ENCODE data around the gene PRKCA. TPM values are rescaled to one million over a fixed set of nuclear protein-coding genes. Genes with fewer than 3 reads are reported as not detected.

PRKCA gene
- total and polyA plus RNA-seq, 9 of the 15 experiments (the other 6 are each of a cell fraction or from before 2014, with no cell fraction given), result 3.2 to 33.0 (median 17.8) TPM

DNA sequence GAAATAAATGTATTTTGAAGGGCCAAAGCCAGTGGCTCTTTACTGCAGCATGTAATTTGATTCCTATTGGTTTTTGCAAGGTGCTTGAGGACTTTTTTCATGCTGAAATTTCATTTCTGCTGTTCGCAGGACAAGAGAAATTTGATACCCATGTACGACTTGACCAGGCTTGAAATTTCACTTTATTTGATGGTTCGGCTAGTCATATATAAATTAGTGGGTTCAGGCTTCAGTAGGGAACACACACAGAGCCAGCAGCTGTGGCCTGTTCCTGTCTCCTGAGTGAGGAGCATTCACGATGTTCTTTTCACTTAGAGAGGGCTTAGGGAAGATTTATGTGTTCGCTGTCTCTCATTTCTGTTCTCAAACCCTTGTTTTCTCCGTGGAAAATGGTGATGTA, 274.1 kb downstream of the PRKCA start:
- no peak for DNase-seq (ENCODE audit: extremely low read depth in 1 of 4, low spot score in 3 of 4)
- H3K9me1 ChIP-seq (ENCODE audit: control insufficient read depth, insufficient read depth, low read length), result no peaks in the 10 kb centered on the region
- no peak for ATAC-seq
- no peak overlapping the region for H3K27ac ChIP-seq (ENCODE audit: extremely low read depth, low read depth, low read length)
- H3K4me1 ChIP-seq (replicated peaks in 1 of 2; ENCODE audit: control insufficient read depth in 2 of 2, insufficient read depth in 2 of 2, low read length in 2 of 2), result peaks cover 3% of the 10 kb centered on the region in 2 experiments; a peak in 2 of 5 replicates
- no peaks in the 10 kb centered on the region for H3K79me2 ChIP-seq (ENCODE audit: control insufficient read depth, insufficient read depth, low read length)
- H2AFZ ChIP-seq (ENCODE audit: low read depth, low read length), result no peak overlapping the region
- H3K36me3 ChIP-seq (ENCODE audit: control insufficient read depth, insufficient read depth, low read length), result no peaks in the 10 kb centered on the region
- H3K4me2 ChIP-seq (ENCODE audit: insufficient read depth, low read length), result no peak overlapping the region
- ChIA-PET POLR2A (interaction anchor here (0.7 kb wide), 1 partner anchor 312 kb away, joined by 3 read pairs; no protein-coding TSS in a partner anchor), CTCF (ENCODE audit: low intra/inter-chr PET ratio) (no interaction called here)
- no TSS peak for BruUV-seq (replicated peaks)
- intact Hi-C loops (cut with micrococcal nuclease) (no loop called here), in situ Hi-C loops (cut with MboI) (no loop called here)
- FAIRE-seq, result no peak
- TF ChIP-seq NFRKB (IDR thresholded peaks at IDR 0.05; ENCODE audit: low read depth) (no peak), ZNF134 (CRISPR knock-in tag; conservative IDR thresholded peaks at IDR 0.05) (no peak), SMARCE1 (IDR thresholded peaks at IDR 0.05) (no peak), PHTF2 (CRISPR knock-in tag; IDR thresholded peaks at IDR 0.05) (no peak), CHD2 (IDR thresholded peaks at IDR 0.05; ENCODE audit: low read depth, low read length) (no peak), ZNF445 (CRISPR knock-in tag; IDR thresholded peaks at IDR 0.05; ENCODE audit: low read depth) (no peak), ZBTB17 (CRISPR knock-in tag; IDR thresholded peaks at IDR 0.05) (no peak), NONO (IDR thresholded peaks at IDR 0.05; ENCODE audit: low read depth in 2 of 2, low read length in 1 of 2) (no peak)
- TF ChIP-seq, protein P1, sequence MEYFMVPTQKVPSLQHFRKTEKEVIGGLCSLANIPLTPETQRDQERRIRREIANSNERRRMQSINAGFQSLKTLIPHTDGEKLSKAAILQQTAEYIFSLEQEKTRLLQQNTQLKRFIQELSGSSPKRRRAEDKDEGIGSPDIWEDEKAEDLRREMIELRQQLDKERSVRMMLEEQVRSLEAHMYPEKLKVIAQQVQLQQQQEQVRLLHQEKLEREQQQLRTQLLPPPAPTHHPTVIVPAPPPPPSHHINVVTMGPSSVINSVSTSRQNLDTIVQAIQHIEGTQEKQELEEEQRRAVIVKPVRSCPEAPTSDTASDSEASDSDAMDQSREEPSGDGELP (CRISPR knock-in tag; IDR thresholded peaks at IDR 0.05; ENCODE audit: borderline replicate concordance), result no peak
- H3K9ac ChIP-seq (ENCODE audit: insufficient read depth in 1 of 2, low read depth in 2 of 2, low read length in 2 of 2), result no peak overlapping the region
- no peaks in the 10 kb centered on the region for H3K9me3 ChIP-seq (replicated peaks; ENCODE audit: control insufficient read depth, insufficient read depth, low read depth, low read length)
- no peaks in the 10 kb centered on the region; the same call in 1 of the 2 replicates for H4K20me1 ChIP-seq (replicated peaks; ENCODE audit: control insufficient read depth, insufficient read depth, low read length)
- WGBS (ENCODE audit: insufficient coverage, low coverage, missing lambda C conversion rate), result 67% methylated on average over 6 of the region's 6 CpGs
- H3K4me3 ChIP-seq, result no peak overlapping the region
- no peaks in the 10 kb centered on the region for H3K27me3 ChIP-seq (ENCODE audit: control insufficient read depth in 2 of 2, insufficient read depth in 2 of 2, low read length in 2 of 2)

Data from K562 (cell line).